Neural cell (in vitro differentiated cells): ENCODE data around the gene RPA3. TPM values are rescaled to one million over a fixed set of nuclear protein-coding genes. Genes with fewer than 3 reads are reported as not detected.

Experiments
- H2AFZ ChIP-seq: fragments of 200-600, 300-800 bp; sonication (generic), shearing (Covaris generic); 2 replicates; pipeline ENCODE4 v1.6.0; 2014; ENCODE audit warnings: low read depth, mild to moderate bottlenecking, antibody characterized with exemption, low read length, moderate library complexity
- H3F3A ChIP-seq: fragments of 200-600 bp; shearing (Covaris generic); 2 replicates; pipeline ENCODE4 v1.6.1; 2016; ENCODE audit warnings: mild to moderate bottlenecking, moderate library complexity, mixed read lengths, antibody characterized with exemption, low read length; ENCODE audit not compliant: insufficient read depth, poor library complexity, severe bottlenecking
- H3K27ac ChIP-seq: fragments of 200-600, 300-800 bp; sonication (generic), shearing (Covaris generic); 2 replicates; pipeline ENCODE4 v1.5.1; 2014; ENCODE audit warnings: mild to moderate bottlenecking, low read length, moderate library complexity
- H3K27me3 ChIP-seq: fragments of 300-800, 200-600 bp; sonication (generic), shearing (Covaris generic); 2 replicates; pipeline ENCODE4 v1.6.0; 2014; ENCODE audit warnings: mild to moderate bottlenecking, low read depth, low read length, moderate library complexity; ENCODE audit not compliant: insufficient read depth
- H3K36me3 ChIP-seq: fragments of 300-800, 200-600 bp; sonication (generic), shearing (Covaris generic); 2 replicates; pipeline ENCODE4 v1.5.1; 2014; ENCODE audit warnings: mild to moderate bottlenecking, antibody characterized with exemption, low read length, moderate library complexity; ENCODE audit not compliant: insufficient read depth
- H3K4me2 ChIP-seq: fragments of 300-800, 200-600 bp; sonication (generic), shearing (Covaris generic); 2 replicates; pipeline ENCODE4 v1.6.0; 2014; ENCODE audit warnings: mild to moderate bottlenecking, low read length
- H3K4me3 ChIP-seq: fragments of 300-800, 200-600 bp; sonication (generic), shearing (Covaris generic); 2 replicates; pipeline ENCODE4 v1.5.1; 2014; ENCODE audit warnings: mild to moderate bottlenecking, low read length, moderate library complexity
- H3K79me2 ChIP-seq: fragments of 200-600 bp; shearing (Covaris generic); replicated peaks from 2 replicates; pipeline ENCODE4 v1.6.0; 2014; ENCODE audit warnings: mild to moderate bottlenecking, low read length, moderate library complexity; ENCODE audit not compliant: insufficient read depth
- H3K9ac ChIP-seq: fragments of 300-800, 200-600 bp; sonication (generic), shearing (Covaris generic); 2 replicates; pipeline ENCODE4 v1.6.1; 2016; ENCODE audit warnings: mild to moderate bottlenecking, low read length, mixed read lengths
- H3K9me2 ChIP-seq: fragments of 200-600 bp; shearing (Covaris generic); 2 replicates; pipeline ENCODE4 v1.6.1; 2016; ENCODE audit warnings: mild to moderate bottlenecking, low read length, mixed read lengths; ENCODE audit not compliant: insufficient read depth
- H3K9me3 ChIP-seq: fragments of 200-600, 300-800 bp; sonication (generic), shearing (Covaris generic); 2 replicates; pipeline ENCODE4 v1.6.1; 2016; ENCODE audit warnings: mild to moderate bottlenecking, mixed run types, low read length, moderate library complexity, mixed read lengths
- H4K20me1 ChIP-seq: fragments of 200-600 bp; shearing (Covaris generic); 2 replicates; pipeline ENCODE4 v1.6.1; 2016; ENCODE audit warnings: mild to moderate bottlenecking, mixed run types; ENCODE audit not compliant: insufficient read depth
- CTCF ChIP-seq: fragments of 450-650 bp; IDR thresholded peaks from 2 replicates; pipeline ENCODE4 v1.5.1; 2014; ENCODE audit warnings: antibody characterized with exemption, mild to moderate bottlenecking, moderate library complexity; ENCODE audit not compliant: poor library complexity, severe bottlenecking
- EP300 ChIP-seq: fragments of 450-650 bp; conservative IDR thresholded peaks from 2 replicates; pipeline ENCODE4 v1.6.1; 2014; ENCODE audit warnings: antibody characterized with exemption, mild to moderate bottlenecking, moderate library complexity; ENCODE audit not compliant: poor library complexity, severe bottlenecking
- EZH2 ChIP-seq: fragments of 200-600, 300-800 bp; shearing (Covaris generic), sonication (generic); IDR thresholded peaks from 2 replicates; pipeline ENCODE4 v1.6.1; 2014; ENCODE audit warnings: antibody characterized with exemption, low read length, borderline replicate concordance, mild to moderate bottlenecking; ENCODE audit not compliant: insufficient read depth, poor library complexity, severe bottlenecking
- MXI1 ChIP-seq: fragments of 450-650 bp; conservative IDR thresholded peaks from 2 replicates; pipeline ENCODE4 v1.6.1; 2014; ENCODE audit warnings: antibody characterized with exemption, mild to moderate bottlenecking; ENCODE audit not compliant: poor library complexity, severe bottlenecking
- POLR2AphosphoS5 ChIP-seq: IDR thresholded peaks from 2 replicates; pipeline ENCODE4 v1.6.1; 2012
- RAD21 ChIP-seq: fragments of 450-650 bp; conservative IDR thresholded peaks from 2 replicates; pipeline ENCODE4 v1.6.1; 2014; ENCODE audit warnings: antibody characterized with exemption, mild to moderate bottlenecking, moderate library complexity
- REST ChIP-seq: IDR thresholded peaks from 2 replicates; pipeline ENCODE4 v1.6.1; 2012; ENCODE audit warnings: borderline replicate concordance
- SMC3 ChIP-seq: fragments of 450-650 bp; conservative IDR thresholded peaks from 2 replicates; pipeline ENCODE4 v1.6.1; 2014; ENCODE audit warnings: antibody characterized with exemption, mild to moderate bottlenecking, moderate library complexity; ENCODE audit not compliant: poor library complexity
- TAF1 ChIP-seq: IDR thresholded peaks from 2 replicates; pipeline ENCODE4 v1.6.1; 2012; ENCODE audit warnings: low read depth
- polyA plus RNA-seq: library from polyadenylated mRNA; depleted of rRNA; stranded (reverse); fragments of >200 nt; gene quantifications from 2 replicates; pipeline ENCODE4 v1.2.3, GENCODE V29; 2014

The RPA3 gene
- polyA plus RNA-seq, 1 donor from 2014 or later, result 50.1 TPM

GRCh38 chr7:7736671-7737070 lies 18.3 kb upstream of the RPA3 start:
- Histone ChIP-seq H2AFZ (no peak overlapping the region), H3K79me2 (no peaks in the 10 kb centered on the region), H3K9ac (no peak overlapping the region), H3K4me3 (no peak overlapping the region), H4K20me1 (no peaks in the 10 kb centered on the region), H3K9me2 (no peaks in the 10 kb centered on the region), H3F3A (peaks cover 6% of the 10 kb centered on the region), H3K9me3 (no peaks in the 10 kb centered on the region), H3K4me2 (no peak overlapping the region), H3K27me3 (no peaks in the 10 kb centered on the region), H3K27ac (peak overlapping the region; percentile 36), H3K36me3 (no peaks in the 10 kb centered on the region)
- TF ChIP-seq SMC3, result no peak
- TF ChIP-seq EP300, result peak; percentile 74
- peak; percentile 34 for TF ChIP-seq POLR2AphosphoS5

DNA sequence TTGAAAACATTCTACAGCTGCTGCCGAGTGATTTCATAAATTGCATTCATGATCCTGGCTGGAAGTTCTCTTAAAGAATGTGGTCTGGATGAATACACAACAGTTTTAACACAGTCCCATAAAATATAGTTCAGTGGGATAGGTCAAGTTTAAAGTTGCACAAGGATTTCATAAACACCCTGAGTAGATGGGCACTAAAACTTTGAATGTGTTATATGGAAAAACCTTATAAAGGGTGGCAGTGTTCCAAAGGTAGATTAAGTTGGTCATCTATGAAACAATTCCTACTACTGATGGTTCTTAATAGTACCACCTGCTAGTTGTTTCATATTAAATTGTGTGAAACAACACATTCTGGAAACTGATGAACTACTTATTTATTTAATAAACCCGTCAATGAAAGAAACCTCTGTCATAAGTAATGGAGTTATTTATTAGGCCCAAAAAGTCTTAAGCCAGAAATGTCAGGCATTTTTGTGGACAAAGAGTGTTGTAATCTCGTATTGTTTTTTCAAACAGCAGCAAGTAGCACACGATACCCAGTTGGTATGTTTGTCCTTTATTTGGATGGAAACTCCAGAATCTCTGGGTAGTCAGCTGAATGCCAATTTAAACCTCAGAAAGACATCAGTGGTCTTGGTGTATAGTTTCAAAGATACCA lies 14.3 kb upstream of the RPA3 start:
- H3K27me3 ChIP-seq, result no peaks in the 10 kb centered on the region
- no peak overlapping the region for H3K27ac ChIP-seq
- H2AFZ ChIP-seq, result no peak overlapping the region
- H4K20me1 ChIP-seq, result no peaks in the 10 kb centered on the region
- no peak overlapping the region for H3K4me2 ChIP-seq
- H3K9me2 ChIP-seq, result no peaks in the 10 kb centered on the region
- H3K9me3 ChIP-seq, result no peaks in the 10 kb centered on the region
- H3K79me2 ChIP-seq, result no peaks in the 10 kb centered on the region
- peaks cover 6% of the 10 kb centered on the region for H3F3A ChIP-seq
- TF ChIP-seq EZH2 (no peak), SMC3 (no peak), POLR2AphosphoS5 (no peak), REST (no peak), TAF1 (no peak), CTCF (no peak), RAD21 (no peak)
- H3K4me3 ChIP-seq, result no peak overlapping the region
- no peaks in the 10 kb centered on the region for H3K36me3 ChIP-seq
- H3K9ac ChIP-seq, result no peak overlapping the region

GRCh38 chr7:7731732-7732131 lies 13.3 kb upstream of the RPA3 start:
- no peaks in the 10 kb centered on the region for H4K20me1 ChIP-seq
- peaks cover 2% of the 10 kb centered on the region for H3F3A ChIP-seq
- no peaks in the 10 kb centered on the region for H3K9me3 ChIP-seq
- no peaks in the 10 kb centered on the region for H3K79me2 ChIP-seq
- no peak overlapping the region for H3K9ac ChIP-seq
- H3K4me3 ChIP-seq, result no peak overlapping the region
- no peak for TF ChIP-seq EP300
- TF ChIP-seq MXI1, result no peak
- TF ChIP-seq TAF1, result no peak
- TF ChIP-seq REST, result no peak
- TF ChIP-seq EZH2, result no peak
- TF ChIP-seq CTCF, result no peak
- no peak for TF ChIP-seq POLR2AphosphoS5
- TF ChIP-seq RAD21, result no peak
- no peaks in the 10 kb centered on the region for H3K36me3 ChIP-seq
- H2AFZ ChIP-seq, result no peak overlapping the region
- no peaks in the 10 kb centered on the region for H3K9me2 ChIP-seq
- H3K27ac ChIP-seq, result no peak overlapping the region
- H3K27me3 ChIP-seq, result no peaks in the 10 kb centered on the region
- no peak overlapping the region for H3K4me2 ChIP-seq
